GM10847 (cell line): ENCODE data around the gene CHMP4B.

ENCODE experiments used
- POLR2A ChIP-seq: IDR thresholded peaks from 2 replicates; pipeline ENCODE4 v1.6.1; 2011; ENCODE audit not compliant: insufficient read length; ENCODE audit errors: extremely low read depth

The CHMP4B gene

GRCh38 chr20:33880396-33880795 is 69.2 kb downstream of the CHMP4B start:
- TF ChIP-seq POLR2A: no peak

DNA sequence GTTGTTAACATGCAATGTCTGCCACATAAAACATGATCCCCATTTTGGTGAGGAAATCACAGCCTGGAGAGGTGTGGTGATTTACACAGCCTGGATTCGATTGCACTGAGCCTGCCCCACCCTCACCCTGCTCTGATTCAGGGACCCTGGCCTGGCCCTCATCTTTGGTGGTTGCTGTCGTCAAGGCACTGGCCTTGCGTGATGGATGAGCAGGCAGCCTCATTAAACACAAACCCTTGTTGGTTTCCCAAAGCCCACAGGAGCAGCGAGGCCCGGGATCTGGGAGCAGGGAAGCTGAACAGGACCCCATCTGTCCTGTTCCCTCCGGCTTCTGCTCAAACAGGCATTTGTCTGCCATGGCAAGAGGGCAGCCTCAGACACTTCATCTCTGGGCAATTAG is 70.8 kb downstream of the CHMP4B start:
- TF ChIP-seq POLR2A: no peak

DNA sequence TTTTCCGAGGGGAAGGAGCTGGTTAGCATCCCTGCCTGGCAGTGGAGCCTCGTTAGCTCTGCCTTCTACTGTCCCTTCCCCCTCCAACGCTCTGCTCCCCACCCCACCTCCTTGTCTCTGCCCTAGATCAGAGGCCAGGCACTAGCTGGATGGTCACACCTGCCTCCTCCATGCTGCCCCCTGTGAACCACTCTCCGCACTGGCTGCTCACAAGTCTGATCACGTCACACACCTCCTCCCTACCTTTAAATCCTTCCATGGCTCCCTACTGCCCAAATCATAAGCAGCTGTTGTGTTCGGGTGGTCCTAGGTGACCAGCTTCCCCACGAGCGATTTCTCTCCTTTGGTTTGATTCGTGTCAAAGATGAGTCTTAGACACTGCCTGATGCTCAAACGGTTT is 71.3 kb downstream of the CHMP4B start:
- no peak for TF ChIP-seq POLR2A

- no peak for TF ChIP-seq POLR2A
Measured at GRCh38 chr20:33883164-33883563, 72.0 kb downstream of the CHMP4B start.

GRCh38 chr20:33884633-33885032 is 73.5 kb downstream of the CHMP4B start:
- TF ChIP-seq POLR2A: no peak

DNA sequence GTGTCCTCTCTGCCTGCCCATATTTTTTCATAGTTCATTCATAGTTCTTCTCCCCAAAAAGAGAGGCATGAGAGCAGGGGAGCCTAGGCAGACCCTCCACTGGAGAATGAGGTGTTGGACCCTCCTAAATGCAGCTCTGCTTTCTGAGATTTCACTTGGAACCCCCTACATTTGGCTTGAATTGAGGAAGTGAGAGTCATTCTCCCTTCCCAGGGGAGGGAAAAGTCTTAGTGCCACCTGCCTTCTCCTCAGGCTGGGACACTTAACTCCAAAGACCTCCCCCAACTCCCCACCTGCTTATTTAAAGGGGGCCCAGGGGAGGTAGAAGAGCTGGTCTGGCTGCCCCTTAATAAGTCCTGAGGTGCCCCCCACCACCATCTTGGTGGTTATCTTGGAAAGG is 78.2 kb downstream of the CHMP4B start:
- TF ChIP-seq POLR2A: no peak

DNA sequence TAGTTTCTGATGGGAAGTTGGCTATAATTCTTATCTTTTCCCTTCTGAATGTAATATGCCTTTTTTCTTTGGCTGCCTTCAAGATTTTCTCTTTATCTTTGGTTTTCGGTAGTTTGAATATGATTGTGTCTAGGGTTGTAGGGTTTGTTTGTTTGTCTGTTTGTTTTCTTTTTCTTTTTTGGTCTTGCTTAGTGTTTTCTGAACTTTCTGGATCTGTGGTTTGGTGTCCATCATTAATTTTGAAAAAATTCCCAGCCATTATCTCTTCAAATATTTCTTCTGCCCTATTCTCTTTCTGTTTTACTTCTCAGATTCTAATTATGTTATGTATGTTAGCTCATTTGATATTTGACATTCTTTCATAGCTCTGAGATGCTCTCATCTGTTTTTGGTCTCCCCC is 79.4 kb downstream of the CHMP4B start:
- no peak for TF ChIP-seq POLR2A

DNA sequence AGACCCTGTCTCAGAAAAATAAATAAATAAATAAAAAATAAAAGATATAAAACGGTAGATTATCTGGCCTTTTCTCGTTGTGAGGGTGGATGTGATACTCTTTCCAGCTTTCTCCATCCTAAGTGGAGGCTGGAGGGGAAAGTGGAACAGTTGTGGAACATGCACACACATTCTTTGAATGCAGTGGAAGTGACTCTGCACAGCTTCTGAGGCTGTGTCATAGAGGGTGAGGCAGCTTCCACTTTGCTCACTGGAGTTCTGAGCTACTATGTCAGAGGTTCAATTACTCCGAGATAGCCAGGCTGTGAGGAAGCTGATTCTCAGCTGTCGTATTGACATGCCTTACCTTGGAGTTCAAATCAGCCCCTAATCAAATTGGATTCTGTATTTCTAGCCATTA is 82.2 kb downstream of the CHMP4B start:
- TF ChIP-seq POLR2A: no peak

GRCh38 chr20:33894798-33895197 is 83.7 kb downstream of the CHMP4B start:
- TF ChIP-seq POLR2A: no peak

DNA sequence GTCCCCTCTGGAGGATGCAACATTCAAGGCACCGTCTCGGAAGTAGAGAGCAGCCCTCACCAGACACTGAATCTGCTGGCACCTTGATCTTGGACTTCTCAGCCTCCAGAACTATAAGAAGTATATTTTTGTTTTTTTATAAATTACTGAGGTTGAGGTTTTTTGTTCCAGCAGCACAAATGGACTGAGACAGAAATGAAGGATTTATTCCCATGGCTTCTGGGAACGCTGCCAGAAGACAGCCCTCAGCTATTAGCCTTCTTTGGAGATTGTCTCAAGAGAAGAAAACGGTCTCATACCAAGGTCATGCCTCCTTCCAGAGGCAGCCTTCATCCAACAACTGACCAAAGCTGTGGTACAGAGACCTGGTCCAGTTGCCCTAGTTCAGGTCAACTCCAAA is 85.4 kb downstream of the CHMP4B start:
- TF ChIP-seq POLR2A: no peak

DNA sequence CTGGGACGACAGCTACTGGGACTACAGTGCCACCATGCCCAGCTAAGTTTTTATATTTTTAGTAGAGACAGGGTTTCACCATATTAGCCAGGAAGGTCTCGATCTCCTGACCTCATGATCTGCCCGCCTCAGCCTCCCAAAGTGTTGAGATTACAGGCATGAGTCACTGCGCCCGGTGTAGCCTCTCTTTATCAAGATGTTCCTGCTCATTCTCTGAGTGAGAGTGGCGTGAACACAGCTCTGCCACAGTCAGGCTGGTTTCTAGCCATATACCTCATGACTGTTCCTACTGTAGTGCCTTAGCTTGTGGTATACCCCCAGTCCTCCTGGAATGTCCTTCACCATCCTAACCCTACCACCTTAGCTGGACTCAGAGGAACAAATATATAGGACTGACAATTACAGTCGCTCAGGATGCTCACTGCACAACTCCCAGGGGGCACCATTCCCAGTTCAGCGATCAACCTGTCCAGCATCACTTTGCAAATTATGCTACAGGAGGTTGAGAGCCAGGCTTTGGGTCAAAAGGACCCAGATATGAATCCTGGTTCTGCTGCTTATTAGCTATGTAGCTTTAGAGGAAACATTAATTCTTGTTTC is 86.3 kb downstream of the CHMP4B start:
- TF ChIP-seq POLR2A: no peak

DNA sequence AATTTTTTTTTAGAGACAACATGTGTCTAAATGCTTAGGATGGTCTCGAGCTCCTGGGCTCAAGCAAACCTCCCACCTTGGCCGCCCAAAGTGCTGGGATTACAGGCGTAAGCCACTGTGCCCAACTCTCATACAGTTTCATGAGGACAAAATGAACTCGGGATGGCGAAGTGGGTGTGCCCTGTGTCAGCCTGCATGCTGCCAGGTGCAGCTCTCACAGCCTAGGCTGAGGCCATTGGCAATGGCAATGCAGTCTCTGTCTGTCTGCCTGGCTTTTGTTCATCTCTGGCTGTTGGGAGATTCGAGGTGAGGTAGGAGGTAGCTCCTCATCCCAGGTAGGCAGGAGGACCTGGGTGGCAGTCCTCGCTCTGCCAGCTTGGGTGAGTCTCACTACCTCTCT is 88.0 kb downstream of the CHMP4B start:
- no peak for TF ChIP-seq POLR2A

DNA sequence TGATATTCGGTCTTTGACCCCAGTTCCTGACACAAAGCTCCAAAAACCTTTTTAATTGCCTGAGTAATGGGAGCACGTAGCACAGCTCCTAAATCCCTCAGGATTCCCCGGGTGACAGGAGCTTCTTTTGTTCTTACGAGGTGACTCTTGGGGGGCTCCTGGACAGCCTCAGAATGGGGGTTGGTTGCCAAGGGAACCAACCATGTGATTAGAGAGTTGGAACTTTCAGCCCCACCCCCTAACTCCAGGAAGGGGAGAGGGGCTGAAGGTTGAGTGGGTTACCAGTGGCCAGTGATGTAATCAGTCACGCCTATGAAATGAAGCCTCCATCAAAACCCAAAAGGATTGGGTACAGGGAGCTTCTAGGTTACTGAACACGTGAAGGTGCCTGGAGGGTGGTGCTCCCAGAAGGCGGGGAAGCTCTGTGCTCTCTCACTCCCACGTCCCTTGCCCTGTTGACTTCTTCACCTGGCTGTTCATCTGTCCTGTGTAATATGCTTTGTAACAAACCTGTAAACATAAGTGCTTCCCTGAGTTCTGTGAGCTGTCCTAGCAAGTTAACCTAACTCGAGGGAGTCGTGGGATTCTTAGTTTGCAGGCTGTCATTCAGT is 89.5 kb downstream of the CHMP4B start:
- TF ChIP-seq POLR2A: no peak

GRCh38 chr20:33901132-33901523 is 90.0 kb downstream of the CHMP4B start:
- no peak for TF ChIP-seq POLR2A

- TF ChIP-seq POLR2A: no peak
Measured at GRCh38 chr20:33902011-33902410, 90.9 kb downstream of the CHMP4B start.
